Measurements from ENCODE around the gene MIB2. TPM values are rescaled to one million over a fixed set of nuclear protein-coding genes. Genes with fewer than 3 reads are reported as not detected.
A peak's percentile ranks its signal among the peaks of the same experiment; 100 is the strongest.

MIB2 gene
- polyA plus RNA-seq, 3 donors, result 5.4 to 65.7 (median 5.6) TPM

DNA sequence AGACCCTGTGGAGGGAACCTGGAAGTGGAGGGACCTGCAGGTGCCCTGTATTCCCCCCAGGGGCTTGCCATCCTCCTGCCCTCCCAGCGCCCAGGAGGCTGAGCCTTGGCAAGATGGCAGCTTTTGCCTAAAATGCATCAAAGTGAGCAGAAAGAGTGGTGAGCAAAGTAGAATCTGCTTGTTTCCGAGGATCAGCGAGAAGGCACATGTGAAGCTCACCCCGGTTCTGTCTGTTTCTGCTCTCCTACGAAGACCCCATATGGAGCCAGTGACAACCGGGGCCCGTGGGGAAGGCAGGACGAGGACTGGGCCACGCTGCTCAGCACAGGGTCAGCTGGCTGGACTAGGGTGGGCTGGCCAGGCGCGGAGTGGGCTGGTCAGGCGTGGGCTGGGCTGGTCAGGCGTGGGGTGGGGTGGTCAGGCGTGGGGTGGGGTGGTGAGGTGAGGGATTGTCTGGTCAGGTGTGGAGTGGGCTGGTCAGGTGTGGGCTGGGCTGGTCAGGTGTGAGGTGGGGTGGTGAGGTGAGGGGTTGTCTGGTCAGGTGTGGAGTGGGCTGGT is 10.2 kb upstream of the MIB2 start:
- WGBS (ENCODE audit: insufficient coverage), result 98% methylated on average over 10 of the region's 14 CpGs
- Mint-ChIP-seq H3K9me3 (peaks cover 0 to 2% (median 0%) of the 10 kb centered on the region in 7 donors), H3K27ac (no peak overlapping the region), H3K36me3 (peaks cover 0 to 3% of the 10 kb centered on the region in 2 donors), H3K27me3 (ENCODE audit: low read depth in 3 of 3) (peaks cover 2 to 6% (median 4%) of the 10 kb centered on the region in 3 donors), H3K4me1 (peaks cover 34% of the 10 kb centered on the region), H3K4me3 (no peak overlapping the region)
- H3K36me3 ChIP-seq (replicated peaks in 1 of 2; ENCODE audit: control insufficient read depth in 1 of 2, insufficient read depth in 2 of 2, low read length in 2 of 2), result no peaks in the 10 kb centered on the region
- H3K9ac ChIP-seq (ENCODE audit: insufficient read depth, low read length, poor library complexity, severe bottlenecking), result no peak overlapping the region
- peaks cover 0 to 4% of the 10 kb centered on the region in 2 donors for H3K27me3 ChIP-seq (ENCODE audit: control insufficient read depth in 2 of 2, insufficient read depth in 2 of 2, low read length in 2 of 2)
- H2AFZ ChIP-seq (ENCODE audit: insufficient read depth, low read depth, low read length, poor library complexity, severe bottlenecking), result no peak overlapping the region
- no peak overlapping the region for H3K4me2 ChIP-seq (replicated peaks; ENCODE audit: extremely low read depth, low read length, poor library complexity, severe bottlenecking)
- TF ChIP-seq, protein P1, sequence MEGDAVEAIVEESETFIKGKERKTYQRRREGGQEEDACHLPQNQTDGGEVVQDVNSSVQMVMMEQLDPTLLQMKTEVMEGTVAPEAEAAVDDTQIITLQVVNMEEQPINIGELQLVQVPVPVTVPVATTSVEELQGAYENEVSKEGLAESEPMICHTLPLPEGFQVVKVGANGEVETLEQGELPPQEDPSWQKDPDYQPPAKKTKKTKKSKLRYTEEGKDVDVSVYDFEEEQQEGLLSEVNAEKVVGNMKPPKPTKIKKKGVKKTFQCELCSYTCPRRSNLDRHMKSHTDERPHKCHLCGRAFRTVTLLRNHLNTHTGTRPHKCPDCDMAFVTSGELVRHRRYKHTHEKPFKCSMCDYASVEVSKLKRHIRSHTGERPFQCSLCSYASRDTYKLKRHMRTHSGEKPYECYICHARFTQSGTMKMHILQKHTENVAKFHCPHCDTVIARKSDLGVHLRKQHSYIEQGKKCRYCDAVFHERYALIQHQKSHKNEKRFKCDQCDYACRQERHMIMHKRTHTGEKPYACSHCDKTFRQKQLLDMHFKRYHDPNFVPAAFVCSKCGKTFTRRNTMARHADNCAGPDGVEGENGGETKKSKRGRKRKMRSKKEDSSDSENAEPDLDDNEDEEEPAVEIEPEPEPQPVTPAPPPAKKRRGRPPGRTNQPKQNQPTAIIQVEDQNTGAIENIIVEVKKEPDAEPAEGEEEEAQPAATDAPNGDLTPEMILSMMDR (IDR thresholded peaks at IDR 0.05), result no peak
- H3K4me3 ChIP-seq (replicated peaks in 1 of 3; ENCODE audit: low read depth in 2 of 3, low read length in 3 of 3), result no peak overlapping the region
- intact Hi-C loops (cut with micrococcal nuclease), result no loop called here
- no peak overlapping the region for H3K27ac ChIP-seq (ENCODE audit: low read depth in 1 of 2, low read length in 2 of 2)
- no peaks in the 10 kb centered on the region for H4K20me1 ChIP-seq (ENCODE audit: insufficient read depth, low read length)
- peak in 1 of 3 donors; percentile 5 for DNase-seq
- H3K4me1 ChIP-seq (ENCODE audit: control insufficient read depth in 1 of 2, insufficient read depth in 2 of 2, low read length in 2 of 2), result peaks cover 35 to 49% of the 10 kb centered on the region in 2 donors
- no peaks in the 10 kb centered on the region for H3K9me3 ChIP-seq (replicated peaks in 1 of 2; ENCODE audit: control insufficient read depth in 1 of 2, insufficient read depth in 1 of 2, low read length in 2 of 2)
- no peaks in the 10 kb centered on the region for H3K79me2 ChIP-seq (ENCODE audit: insufficient read depth, low read length)

DNA sequence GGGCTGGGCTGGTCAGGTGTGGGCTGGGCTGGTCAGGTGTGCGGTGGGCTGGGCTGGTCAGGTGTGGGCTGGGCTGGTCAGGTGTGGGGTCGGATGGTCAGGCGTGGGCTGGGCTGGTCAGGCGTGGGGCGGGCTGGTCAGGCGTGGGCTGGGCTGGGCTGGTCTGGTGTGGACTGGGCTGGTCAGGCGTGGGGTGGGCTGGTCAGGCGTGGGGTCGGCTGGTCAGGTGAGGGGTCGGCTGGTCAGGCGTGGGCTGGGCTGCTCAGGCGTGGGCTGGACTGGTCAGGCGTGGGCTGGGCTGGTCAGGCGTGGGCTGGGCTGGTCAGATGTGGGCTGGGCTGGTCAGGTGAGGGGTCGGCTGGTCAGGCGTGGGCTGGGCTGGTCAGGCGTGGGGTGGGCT is 9.6 kb upstream of the MIB2 start:
- no peak overlapping the region for H3K27ac Mint-ChIP-seq
- WGBS (ENCODE audit: insufficient coverage), result 93% methylated on average over 14 of the region's 17 CpGs
- Histone ChIP-seq H3K27ac (ENCODE audit: low read depth in 1 of 2, low read length in 2 of 2) (no peak overlapping the region), H4K20me1 (ENCODE audit: insufficient read depth, low read length) (no peaks in the 10 kb centered on the region), H3K27me3 (ENCODE audit: control insufficient read depth in 2 of 2, insufficient read depth in 2 of 2, low read length in 2 of 2) (peaks cover 0 to 1% of the 10 kb centered on the region in 2 donors), H3K4me2 (replicated peaks; ENCODE audit: extremely low read depth, low read length, poor library complexity, severe bottlenecking) (no peak overlapping the region), H2AFZ (ENCODE audit: insufficient read depth, low read depth, low read length, poor library complexity, severe bottlenecking) (no peak overlapping the region), H3K9me3 (replicated peaks in 1 of 2; ENCODE audit: control insufficient read depth in 1 of 2, insufficient read depth in 1 of 2, low read length in 2 of 2) (no peaks in the 10 kb centered on the region), H3K79me2 (ENCODE audit: insufficient read depth, low read length) (no peaks in the 10 kb centered on the region), H3K9ac (ENCODE audit: insufficient read depth, low read length, poor library complexity, severe bottlenecking) (no peak overlapping the region), H3K4me3 (replicated peaks in 1 of 3; ENCODE audit: low read depth in 2 of 3, low read length in 3 of 3) (no peak overlapping the region), H3K36me3 (replicated peaks in 1 of 2; ENCODE audit: control insufficient read depth in 1 of 2, insufficient read depth in 2 of 2, low read length in 2 of 2) (no peaks in the 10 kb centered on the region), H3K4me1 (ENCODE audit: control insufficient read depth in 1 of 2, insufficient read depth in 2 of 2, low read length in 2 of 2) (peaks cover 30 to 43% of the 10 kb centered on the region in 2 donors)
- TF ChIP-seq, protein P1 (IDR thresholded peaks at IDR 0.05), result no peak
- DNase-seq, result peak in 1 of 3 donors; percentile 4
- intact Hi-C loops (cut with micrococcal nuclease), result no loop called here
- peaks cover 0 to 2% (median 0%) of the 10 kb centered on the region in 7 donors for H3K9me3 Mint-ChIP-seq
- H3K4me1 Mint-ChIP-seq, result peaks cover 32% of the 10 kb centered on the region
- H3K27me3 Mint-ChIP-seq (ENCODE audit: low read depth in 3 of 3), result peaks cover 2 to 4% (median 2%) of the 10 kb centered on the region in 3 donors
- peaks cover 2 to 3% of the 10 kb centered on the region in 2 donors for H3K36me3 Mint-ChIP-seq
- no peak overlapping the region for H3K4me3 Mint-ChIP-seq
